ENCODE results near the gene ERC1.

DNA sequence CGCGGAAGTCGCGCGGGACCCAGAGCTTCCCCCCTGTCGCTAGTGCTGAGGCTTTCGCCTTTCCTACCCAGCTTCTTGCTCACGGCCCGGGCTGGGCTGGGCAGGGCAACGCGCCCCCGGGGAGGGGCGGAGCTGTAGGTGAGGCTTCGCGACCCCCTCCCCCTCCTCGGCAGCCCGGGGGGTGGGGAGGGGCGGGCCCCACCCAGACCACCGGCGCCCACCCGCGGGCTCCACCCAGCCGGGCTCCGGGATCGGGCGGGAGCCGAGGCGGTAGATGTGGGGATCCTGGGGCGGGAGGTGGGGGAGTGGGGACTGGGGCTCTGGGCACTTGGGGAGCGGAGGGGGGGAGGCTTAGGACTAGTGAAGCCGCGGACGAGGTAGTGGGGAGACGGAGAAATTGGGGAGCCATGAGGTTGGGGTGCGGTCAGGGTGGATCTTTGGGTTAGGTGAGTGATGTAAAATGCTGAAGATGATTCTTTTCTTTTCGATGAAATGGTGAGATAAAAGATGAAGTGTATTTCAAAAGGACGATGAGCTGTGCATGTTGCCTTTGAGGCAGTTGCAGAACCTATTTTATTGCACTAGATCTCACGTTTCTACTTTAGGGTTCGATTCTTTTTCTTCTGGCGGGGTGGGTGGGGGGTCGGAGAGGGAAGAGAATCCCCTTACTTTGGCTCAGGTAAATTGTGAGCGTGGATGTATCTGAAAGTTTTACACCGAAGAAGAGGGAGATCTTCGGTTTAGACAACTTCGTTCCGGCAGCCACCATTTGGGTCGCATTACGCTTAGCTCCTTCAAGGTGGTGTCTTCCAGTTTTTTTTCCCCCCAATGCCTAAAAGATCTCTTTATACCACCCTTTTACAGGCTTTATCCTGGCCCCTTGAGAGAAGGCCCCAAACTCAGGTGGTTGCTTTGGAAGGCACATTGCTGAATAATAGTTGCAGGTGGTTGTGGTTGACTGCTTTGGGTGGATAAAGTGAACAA, 619 bp downstream of the ERC1 start:
- no peak for TF ChIP-seq POLR2AphosphoS5 (IDR thresholded peaks at IDR 0.05)
- TF ChIP-seq, protein P1, sequence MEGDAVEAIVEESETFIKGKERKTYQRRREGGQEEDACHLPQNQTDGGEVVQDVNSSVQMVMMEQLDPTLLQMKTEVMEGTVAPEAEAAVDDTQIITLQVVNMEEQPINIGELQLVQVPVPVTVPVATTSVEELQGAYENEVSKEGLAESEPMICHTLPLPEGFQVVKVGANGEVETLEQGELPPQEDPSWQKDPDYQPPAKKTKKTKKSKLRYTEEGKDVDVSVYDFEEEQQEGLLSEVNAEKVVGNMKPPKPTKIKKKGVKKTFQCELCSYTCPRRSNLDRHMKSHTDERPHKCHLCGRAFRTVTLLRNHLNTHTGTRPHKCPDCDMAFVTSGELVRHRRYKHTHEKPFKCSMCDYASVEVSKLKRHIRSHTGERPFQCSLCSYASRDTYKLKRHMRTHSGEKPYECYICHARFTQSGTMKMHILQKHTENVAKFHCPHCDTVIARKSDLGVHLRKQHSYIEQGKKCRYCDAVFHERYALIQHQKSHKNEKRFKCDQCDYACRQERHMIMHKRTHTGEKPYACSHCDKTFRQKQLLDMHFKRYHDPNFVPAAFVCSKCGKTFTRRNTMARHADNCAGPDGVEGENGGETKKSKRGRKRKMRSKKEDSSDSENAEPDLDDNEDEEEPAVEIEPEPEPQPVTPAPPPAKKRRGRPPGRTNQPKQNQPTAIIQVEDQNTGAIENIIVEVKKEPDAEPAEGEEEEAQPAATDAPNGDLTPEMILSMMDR (IDR thresholded peaks at IDR 0.05) = no peak
- TF ChIP-seq POLR2A (IDR thresholded peaks at IDR 0.05) = no peak
